Lower leg skin (tissue), 3 donors: ENCODE data around the gene HOXA9.

Experiments used
- CTCF ChIP-seq, 3 donors: fragments of 450-650 bp; IDR thresholded peaks; one replicate each; pipeline ENCODE4 v1.5.1; 2016; ENCODE audit warnings: antibody characterized with exemption in 3 of 3, mild to moderate bottlenecking in 3 of 3, moderate library complexity in 2 of 3
- POLR2A ChIP-seq, 2 donors: fragments of 450-650 bp; IDR thresholded peaks; one replicate each; pipeline ENCODE4 v1.6.1; 2016 to 2017; ENCODE audit warnings: antibody characterized with exemption in 2 of 2, mild to moderate bottlenecking in 1 of 2, moderate library complexity in 1 of 2

- TF ChIP-seq CTCF (IDR thresholded peaks at IDR 0.05) (no peak), POLR2A (IDR thresholded peaks at IDR 0.05) (no peak)
Measured at GRCh38 chr7:27202018-27202861, 36.9 kb upstream of the HOXA9 start.
